Spleen (tissue), 11 donors: Measurements from ENCODE around the gene SHISA4. TPM values are rescaled to one million over a fixed set of nuclear protein-coding genes. Genes with fewer than 3 reads are reported as not detected.

Source experiments
- DNase-seq: peaks from one replicate; pipeline ENCODE4 v3.0.0-alpha.2; 2020
- H3K27ac ChIP-seq, 8 donors: fragments of 200-600 bp; sonication (generic) in 7 of 8; 1 replicate in 4 of 8; 2 replicates in 4 of 8; pipeline versions ENCODE4 v1.5.0 to v1.8.0; 2016 to 2021; ENCODE audit warnings: inconsistent platforms in 4 of 8, mild to moderate bottlenecking in 4 of 8, moderate library complexity in 1 of 8
- H3K27me3 ChIP-seq, 7 donors: fragments of 200-600 bp; sonication (generic) in 6 of 7; replicated peaks in 1 of 7; 1 replicate in 4 of 7; 2 replicates in 3 of 7; pipeline versions ENCODE4 v1.5.0 to v1.8.0; 2016 to 2021; ENCODE audit warnings: inconsistent platforms in 3 of 7, mild to moderate bottlenecking in 1 of 7
- H3K36me3 ChIP-seq, 6 donors: fragments of 200-600 bp; sonication (generic) in 5 of 6; 1 replicate in 4 of 6; 2 replicates in 2 of 6; pipeline versions ENCODE4 v1.5.0 to v1.8.0; 2016 to 2021; ENCODE audit warnings: inconsistent platforms in 2 of 6
- H3K4me1 ChIP-seq, 6 donors: fragments of 200-600 bp; sonication (generic) in 5 of 6; 1 replicate in 3 of 6; 2 replicates in 3 of 6; pipeline versions ENCODE4 v1.5.0 to v1.8.0; 2016 to 2021; ENCODE audit warnings: inconsistent platforms in 3 of 6
- H3K4me3 ChIP-seq, 8 donors: fragments of 200-600 bp; sonication (generic) in 7 of 8; 1 replicate in 4 of 8; 2 replicates in 4 of 8; pipeline versions ENCODE4 v1.5.0 to v1.8.0; 2016 to 2021; ENCODE audit warnings: inconsistent platforms in 4 of 8, mild to moderate bottlenecking in 4 of 8, moderate library complexity in 2 of 8
- H3K9me3 ChIP-seq, 8 donors: fragments of 200-600 bp; sonication (generic) in 7 of 8; 1 replicate in 4 of 8; 2 replicates in 4 of 8; pipeline versions ENCODE4 v1.5.0 to v1.8.0; 2016 to 2021; ENCODE audit warnings: inconsistent platforms in 4 of 8
- POLR2A ChIP-seq, 3 donors: fragments of 450-650 bp; IDR thresholded peaks; one replicate each; pipeline ENCODE4 v1.5.1; 2017; ENCODE audit warnings: antibody characterized with exemption in 3 of 3, mild to moderate bottlenecking in 1 of 3
- POLR2AphosphoS5 ChIP-seq, 3 donors: sonication (generic); formaldehyde crosslinking; IDR thresholded peaks; one replicate each; pipeline ENCODE4 v1.5.1; 2017; ENCODE audit warnings: antibody characterized with exemption in 3 of 3
- WGBS, 5 donors: extraction: QIAGEN DNeasy Blood & Tissue Kit in 3 of 5; methylation state at CpG; one replicate each; pipeline versions ENCODE4 v1.1.5 to v1.1.7; 2013 to 2018; 5-methylcytosine and 5-hydroxymethylcytosine counted together
- intact Hi-C: fragments of 100-400 bp; cut with DNase I; formaldehyde crosslinking; loops from one replicate; pipeline ENCODE4 v1.15.0; 2023; ENCODE audit warnings: low total_unique reads
- microRNA-seq, 3 donors: library from miRNA; unstranded; fragments of <30 nt; microRNA quantifications; one replicate each; pipeline versions ENCODE4 to v1.1.0, GENCODE V29; 2019 to 2020
- polyA plus RNA-seq, 3 donors: library from polyadenylated mRNA; stranded (reverse); fragments of 200-250 nt; gene quantifications; one replicate each; pipeline ENCODE4 v1.2.1, GENCODE V29; 2013
- small RNA-seq, 4 donors: library from RNA; depleted of rRNA; stranded (forward); fragments of <200 nt; gene quantifications; one replicate each; pipeline ENCODE3, GENCODE V24; 2016
- total RNA-seq, 7 donors: library from RNA; depleted of rRNA in 3 of 7; stranded (reverse); fragments of >200 nt in 3 of 7; fragmentation: NEBNext Ultra II Directional in 4 of 7; extraction: Animal tissue kit (Norgen Biotek cat#: 25700) in 4 of 7; gene quantifications; one replicate each; pipeline versions ENCODE4 v1.1.0 to v1.2.1, GENCODE V29; 2016 to 2021
- TF ChIP-seq, protein P1 (sequence below), 11 experiments: fragments of 200-600 bp in 7 of 11; fragments of 450-650 bp in 4 of 11; sonication (generic) in 4 of 11; IDR thresholded peaks in 8 of 11; conservative IDR thresholded peaks in 3 of 11; 1 replicate in 7 of 11; 2 replicates in 4 of 11; pipeline versions ENCODE4 v1.4.0 to v1.8.0; 2016 to 2021; ENCODE audit warnings: antibody characterized with exemption in 11 of 11, inconsistent platforms in 4 of 11, mild to moderate bottlenecking in 1 of 11
- donor health status: healthy with polysubstance abuse.
- donor health status: DM: no; HTN: no; CAD: no; lungs with moderate emphysema.
- donor health status: DM: no; HTN: no; CAD: no.
- donor health status: Bipolar disorder and iron deficiency.
- donor health status: healthy.
- donor health status: DM: no; HTN: no; CAD: no.
- donor health status: DM: yes; HTN: yes; CAD: no.

Gene SHISA4
- total and polyA plus RNA-seq, 10 donors = 3.2 to 13.3 (median 6.2) TPM

DNA sequence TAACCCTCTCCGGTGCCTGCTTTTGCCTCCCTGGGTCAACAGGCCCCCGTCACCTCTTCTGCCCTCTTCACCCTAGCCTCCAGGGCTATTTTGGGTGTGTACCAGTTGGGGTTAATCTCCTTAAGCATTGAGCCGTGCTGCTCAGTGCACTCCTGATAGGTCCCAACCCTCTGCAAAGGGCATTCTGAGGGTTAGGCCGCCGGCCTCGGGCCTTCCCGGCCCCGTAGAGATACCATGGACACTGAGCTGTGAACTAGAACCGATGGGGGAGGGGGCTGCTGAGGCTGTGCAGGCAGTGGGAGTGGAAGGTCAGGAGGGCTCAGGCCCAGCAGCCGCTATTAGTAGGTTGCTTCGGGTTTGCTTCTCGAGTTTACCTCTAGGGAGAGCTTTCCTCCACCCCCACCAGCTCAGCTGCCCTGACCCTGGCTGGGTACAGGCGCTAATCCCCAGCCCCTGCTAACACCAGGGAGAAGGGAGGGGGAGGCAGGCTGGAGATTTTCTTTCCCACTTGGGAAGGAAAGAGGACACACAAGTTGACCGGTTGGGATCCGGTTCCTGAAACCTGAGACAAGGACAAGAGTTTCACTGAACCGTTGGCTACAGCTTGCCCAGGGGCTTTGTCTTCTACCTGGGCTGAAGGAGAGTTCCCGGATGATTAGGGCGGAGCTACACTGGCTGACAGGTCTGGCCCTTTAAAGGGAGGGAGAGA, 52.9 kb downstream of the SHISA4 start:
- peaks cover 0 to 13% (median 4%) of the 10 kb centered on the region in 6 donors for H3K4me1 ChIP-seq
- TF ChIP-seq, protein P1, sequence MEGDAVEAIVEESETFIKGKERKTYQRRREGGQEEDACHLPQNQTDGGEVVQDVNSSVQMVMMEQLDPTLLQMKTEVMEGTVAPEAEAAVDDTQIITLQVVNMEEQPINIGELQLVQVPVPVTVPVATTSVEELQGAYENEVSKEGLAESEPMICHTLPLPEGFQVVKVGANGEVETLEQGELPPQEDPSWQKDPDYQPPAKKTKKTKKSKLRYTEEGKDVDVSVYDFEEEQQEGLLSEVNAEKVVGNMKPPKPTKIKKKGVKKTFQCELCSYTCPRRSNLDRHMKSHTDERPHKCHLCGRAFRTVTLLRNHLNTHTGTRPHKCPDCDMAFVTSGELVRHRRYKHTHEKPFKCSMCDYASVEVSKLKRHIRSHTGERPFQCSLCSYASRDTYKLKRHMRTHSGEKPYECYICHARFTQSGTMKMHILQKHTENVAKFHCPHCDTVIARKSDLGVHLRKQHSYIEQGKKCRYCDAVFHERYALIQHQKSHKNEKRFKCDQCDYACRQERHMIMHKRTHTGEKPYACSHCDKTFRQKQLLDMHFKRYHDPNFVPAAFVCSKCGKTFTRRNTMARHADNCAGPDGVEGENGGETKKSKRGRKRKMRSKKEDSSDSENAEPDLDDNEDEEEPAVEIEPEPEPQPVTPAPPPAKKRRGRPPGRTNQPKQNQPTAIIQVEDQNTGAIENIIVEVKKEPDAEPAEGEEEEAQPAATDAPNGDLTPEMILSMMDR (IDR thresholded peaks at IDR 0.05 in 8 of 11, conservative IDR thresholded peaks at IDR 0.05 in 3 of 11) = no peak
- TF ChIP-seq POLR2A (IDR thresholded peaks at IDR 0.05) (no peak), POLR2AphosphoS5 (IDR thresholded peaks at IDR 0.05) (no peak)
- H3K9me3 ChIP-seq = no peaks in the 10 kb centered on the region
- intact Hi-C loops = loop anchor here (5.0 kb wide), 1 partner anchor 34 kb away; no protein-coding TSS in a partner anchor
- DNase-seq = no peak
- WGBS, 5 donors = 64 to 77% (median 73%) methylated on average over 17 to 18 of the region's 18 CpGs
- peaks cover 0 to 42% (median 16%) of the 10 kb centered on the region in 7 donors for H3K27me3 ChIP-seq
- H3K27ac ChIP-seq = peak overlapping the region in 3 of 8 donors; percentile 0 to 17 (median 13)
- peak overlapping the region in 2 of 8 donors; percentile 5 to 35 for H3K4me3 ChIP-seq
- H3K36me3 ChIP-seq = no peaks in the 10 kb centered on the region

DNA sequence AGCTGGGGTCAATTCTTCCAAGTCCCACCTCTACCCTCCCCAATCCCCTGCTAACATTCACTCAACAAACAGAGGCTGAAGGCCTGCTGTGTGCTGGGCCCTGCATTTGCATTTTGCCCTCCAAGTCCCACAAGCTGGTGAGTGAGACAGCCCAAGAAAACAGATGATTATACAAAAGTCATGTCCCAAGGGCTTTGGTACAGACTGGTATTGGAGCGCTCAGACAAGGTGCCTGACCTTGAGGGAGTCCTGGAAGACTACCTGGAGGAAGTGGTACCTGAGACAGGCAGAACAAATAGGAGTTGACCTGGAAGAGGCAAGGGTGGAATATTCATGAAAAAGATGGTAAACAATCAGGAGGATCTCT, 53.4 kb downstream of the SHISA4 start:
- DNase-seq = no peak
- intact Hi-C loops = loop anchor here (5.0 kb wide), 1 partner anchor 35 kb away; no protein-coding TSS in a partner anchor
- H3K9me3 ChIP-seq = no peaks in the 10 kb centered on the region
- H3K27ac ChIP-seq = peak overlapping the region in 3 of 8 donors; percentile 0 to 17 (median 13)
- H3K27me3 ChIP-seq = peaks cover 0 to 47% (median 20%) of the 10 kb centered on the region in 7 donors
- no peaks in the 10 kb centered on the region for H3K36me3 ChIP-seq
- peaks cover 0 to 16% (median 5%) of the 10 kb centered on the region in 6 donors for H3K4me1 ChIP-seq
- TF ChIP-seq POLR2AphosphoS5 (IDR thresholded peaks at IDR 0.05) (no peak), POLR2A (IDR thresholded peaks at IDR 0.05) (no peak)
- TF ChIP-seq, protein P1 (IDR thresholded peaks at IDR 0.05 in 8 of 11, conservative IDR thresholded peaks at IDR 0.05 in 3 of 11) = no peak
- WGBS, 5 donors = 85 to 100% (median 88%) methylated on average over 1 of the region's 1 CpG
- peak overlapping the region in 2 of 8 donors; percentile 5 to 35 for H3K4me3 ChIP-seq

Small RNA genes lying within 50 kb of the gene (microRNA-seq; reads per million reads assigned to microRNA genes)
- 0 reads per million in 3 donors for gene MIR6739

Small RNA genes lying within 50 kb of the gene (small RNA-seq; reads per million reads assigned to genes)
- 0 reads per million in 4 donors for gene MIR6739

Other genes with a start within 250 kb of the SHISA4 start
- gene IPO9, start 59.7 kb upstream of the SHISA4 start, total RNA-seq = 10 to 100 TPM; 24.1 to 35.7 (median 29.1) TPM
- 10 to 100 TPM; 13.8 to 17.4 (median 14.5) TPM for gene IPO9, start 59.7 kb upstream of the SHISA4 start, polyA plus RNA-seq
- gene LMOD1, start 57.6 kb downstream of the SHISA4 start, total RNA-seq = 10 to 100 TPM; 10.2 to 21.0 (median 12.5) TPM
- 10 to 100 TPM in 1 of 3 donors, 1 to 10 TPM in 2; 4.2 to 11.5 (median 7.6) TPM for gene LMOD1, start 57.6 kb downstream of the SHISA4 start, polyA plus RNA-seq
- 10 to 100 TPM; 20.8 to 31.7 (median 28.1) TPM for gene TIMM17A, start 66.6 kb downstream of the SHISA4 start, total RNA-seq
- 10 to 100 TPM; 30.1 to 38.3 (median 30.6) TPM for gene TIMM17A, start 66.6 kb downstream of the SHISA4 start, polyA plus RNA-seq
- 10 to 100 TPM; 44.6 to 69.0 (median 62.6) TPM for gene RNPEP, start 93.8 kb downstream of the SHISA4 start, total RNA-seq
- gene RNPEP, start 93.8 kb downstream of the SHISA4 start, polyA plus RNA-seq = 10 to 100 TPM; 24.8 to 46.2 (median 42.0) TPM
- gene ELF3, start 121.7 kb downstream of the SHISA4 start, total RNA-seq = 1 to 10 TPM in 4 of 7 donors, under 1 TPM in 3; 0.43 to 2.9 (median 1.2) TPM
- gene ELF3, start 121.7 kb downstream of the SHISA4 start, polyA plus RNA-seq = 1 to 10 TPM in 1 of 3 donors, under 1 TPM in 2; 0.24 to 3.4 (median 0.96) TPM
- not detected for gene GPR37L1, start 234.0 kb downstream of the SHISA4 start, total RNA-seq
- under 1 TPM in 1 of 3 donors, not detected in 2; 0.16 TPM for gene GPR37L1, start 234.0 kb downstream of the SHISA4 start, polyA plus RNA-seq